Measurements from ENCODE around the gene UBXN10.

UBXN10 gene

DNA sequence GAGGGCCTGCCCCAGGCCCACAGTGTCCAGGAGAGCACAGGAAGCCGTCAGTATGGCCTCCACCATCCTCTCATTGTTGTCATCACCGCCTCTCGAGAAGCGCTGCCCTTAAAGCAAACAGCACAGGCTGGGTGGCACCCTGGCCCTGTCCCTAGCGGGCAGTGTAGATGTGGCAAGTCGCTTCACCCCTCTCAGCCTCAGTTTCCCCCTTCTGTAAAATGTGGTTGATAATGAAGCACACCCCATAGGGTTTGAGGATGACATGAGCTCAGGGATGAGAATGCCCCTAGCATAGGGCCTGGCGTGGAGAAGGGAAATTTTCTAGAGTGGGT, 33.3 kb upstream of the UBXN10 start:
- no peak for DNase-seq

DNA sequence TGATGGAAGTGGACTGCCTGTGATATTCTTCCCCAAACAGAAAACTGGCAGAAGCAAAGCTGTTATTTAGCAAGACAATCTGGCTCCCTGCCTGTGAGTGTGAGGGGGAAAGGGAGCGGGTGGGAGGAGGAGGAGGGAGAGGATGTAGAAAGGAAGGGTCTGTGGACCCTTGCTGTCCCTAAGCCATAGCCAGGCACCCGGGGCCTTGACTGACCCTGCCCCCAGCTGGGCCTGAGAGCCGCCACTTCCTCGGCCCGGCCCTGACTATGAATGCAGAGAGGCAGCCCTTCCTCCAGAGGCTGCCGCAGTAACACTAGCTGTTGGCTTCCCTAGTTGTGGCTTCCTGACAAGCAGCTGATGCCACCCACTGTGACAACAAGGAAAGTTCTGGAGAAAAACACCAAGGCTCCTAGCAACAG, 32.9 kb upstream of the UBXN10 start:
- DNase-seq = no peak

DNA sequence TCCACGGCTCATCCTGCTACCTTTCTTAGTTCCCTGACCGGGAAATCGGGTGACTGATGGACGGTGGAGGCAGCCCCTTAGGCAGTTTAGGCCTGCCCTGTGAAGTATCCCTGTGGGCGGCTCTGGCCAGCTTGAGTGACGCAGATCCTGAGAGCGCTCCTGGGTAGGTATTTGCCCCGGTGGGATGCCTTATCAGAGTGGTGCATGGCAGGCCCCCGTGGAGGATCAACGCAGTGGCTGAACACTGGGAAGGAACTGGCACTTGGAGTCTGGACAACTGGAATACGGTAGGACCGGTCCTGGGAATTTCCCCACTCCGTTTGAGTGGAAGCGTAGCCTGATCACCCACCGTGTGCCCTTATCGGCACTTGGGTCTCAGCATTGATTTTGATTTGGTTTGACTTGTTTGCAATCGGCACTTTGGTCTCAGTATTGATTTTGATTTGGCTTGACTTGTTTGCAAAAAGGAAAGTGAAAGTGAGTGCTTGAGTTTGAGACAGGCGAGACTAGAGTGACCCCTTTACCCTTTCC, 31.5 kb upstream of the UBXN10 start:
- no peak for DNase-seq

DNA sequence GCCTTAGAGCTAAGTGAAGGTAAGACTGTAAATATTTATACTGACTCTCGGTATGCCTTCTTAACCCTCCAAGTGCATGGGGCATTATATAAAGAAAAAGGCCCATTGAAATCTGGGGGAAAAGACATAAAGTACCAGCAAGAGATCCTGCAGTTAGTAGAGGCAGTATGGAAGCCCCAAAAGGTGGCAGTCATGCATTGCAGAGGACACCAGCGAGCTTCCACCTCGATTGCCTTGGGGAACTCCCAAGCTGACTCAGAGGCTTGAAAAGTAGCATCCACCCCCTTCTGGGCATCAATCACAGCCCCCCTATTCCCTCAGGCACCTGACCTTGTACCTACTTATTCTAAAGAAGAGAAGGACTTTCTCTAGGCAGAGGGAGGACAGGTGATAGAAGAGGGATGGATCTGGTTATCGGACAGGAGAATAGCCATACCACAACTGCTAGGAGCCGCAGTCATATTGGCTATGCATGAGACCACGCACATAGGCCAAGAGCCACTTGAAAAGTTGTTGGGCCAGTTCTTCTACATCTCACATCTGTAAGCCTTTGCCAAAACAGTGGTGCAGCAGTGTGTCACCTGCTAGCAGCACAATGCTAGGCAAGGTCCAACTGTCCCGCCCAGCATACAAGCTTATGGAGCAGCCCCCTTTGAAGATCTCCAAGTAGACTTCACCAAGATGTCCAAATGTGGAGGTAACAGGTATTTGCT, 27.4 kb upstream of the UBXN10 start:
- DNase-seq = peak in 1 of 2 donors; percentile 34

DNA sequence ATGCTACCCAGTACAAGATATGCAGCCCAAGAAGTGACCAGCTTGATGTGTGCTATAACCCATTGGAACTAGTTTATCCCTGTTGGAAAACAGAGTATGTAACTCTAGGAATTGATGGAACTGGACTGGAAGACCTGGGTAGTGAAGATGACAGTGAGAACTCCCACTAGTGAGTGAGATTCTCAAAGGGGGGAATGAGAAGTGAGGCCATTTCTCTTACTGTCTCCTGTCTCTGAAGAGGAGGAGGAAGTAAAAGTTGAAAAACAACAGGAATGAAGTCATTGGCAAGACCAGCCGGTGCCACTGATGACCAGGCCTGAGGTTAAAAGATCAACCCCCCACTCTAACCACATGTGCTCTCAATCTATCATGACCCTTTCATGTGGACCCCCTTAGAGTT, 25.9 kb upstream of the UBXN10 start:
- DNase-seq = no peak

DNA sequence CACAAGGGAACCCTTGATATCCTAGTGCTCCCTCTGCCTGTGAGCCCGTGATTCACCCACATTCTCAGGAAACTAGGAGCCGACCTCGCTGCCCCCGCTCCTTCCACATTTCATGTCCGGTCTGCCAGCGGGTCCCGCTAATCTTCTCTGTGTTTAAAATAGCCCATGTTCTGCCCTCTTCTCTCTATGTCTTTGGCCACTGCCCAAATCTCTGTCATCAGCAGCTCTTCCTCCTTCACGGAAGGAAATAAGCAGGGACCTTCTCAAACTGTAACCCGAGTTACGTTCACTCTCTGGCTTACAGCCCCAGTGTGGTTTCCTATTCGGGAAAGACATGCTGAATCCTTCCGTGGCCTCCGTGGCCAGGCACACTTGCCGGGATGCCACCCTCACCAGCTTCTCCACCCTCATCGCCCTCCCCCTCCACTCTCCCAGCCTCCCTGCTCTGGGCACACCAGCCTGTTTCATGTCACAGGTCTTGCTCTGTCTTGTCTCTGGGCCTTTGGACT, 21.1 kb upstream of the UBXN10 start:
- no peak for DNase-seq

DNA sequence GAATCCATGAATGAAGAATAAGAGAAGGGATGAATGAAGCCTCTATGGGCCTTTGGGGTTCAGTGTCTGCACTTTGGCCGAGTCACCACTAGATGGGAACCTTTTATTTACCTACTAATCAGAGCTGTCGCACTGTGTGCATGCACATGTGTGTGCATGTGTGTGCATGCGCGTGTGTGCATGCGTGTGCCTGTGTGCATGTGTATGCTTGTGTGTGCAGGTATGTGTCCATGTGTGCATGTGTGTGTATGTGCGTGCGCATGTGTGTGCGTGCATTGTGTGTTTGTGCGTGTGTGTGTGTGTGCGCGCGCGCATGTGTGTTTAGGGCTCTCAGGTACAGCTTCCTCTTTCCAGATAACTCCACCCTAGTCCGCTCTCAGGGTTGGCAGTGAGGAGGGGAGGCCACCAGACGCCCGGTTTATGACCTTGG, 20.4 kb upstream of the UBXN10 start:
- DNase-seq = no peak

DNA sequence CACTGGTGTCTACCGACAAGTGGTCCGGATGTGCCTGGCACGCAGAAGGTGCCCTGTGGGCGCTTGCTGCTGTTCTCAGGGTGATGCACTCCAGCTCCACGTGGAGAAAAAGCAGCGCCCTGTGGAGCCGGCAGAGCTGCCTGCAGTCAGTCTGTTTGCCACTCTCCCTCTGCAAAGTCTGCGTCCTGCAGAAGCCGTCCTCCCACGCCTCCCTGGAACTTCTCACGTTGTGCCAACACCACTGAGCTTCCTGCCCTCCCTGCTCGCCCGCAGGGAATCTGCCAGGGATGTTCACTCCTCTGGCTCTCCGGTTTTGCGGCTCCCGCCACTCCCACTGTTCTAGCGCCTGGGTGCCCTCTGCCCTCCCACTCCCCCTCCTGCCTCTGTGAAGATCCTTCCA, 19.8 kb upstream of the UBXN10 start:
- no peak for DNase-seq

DNA sequence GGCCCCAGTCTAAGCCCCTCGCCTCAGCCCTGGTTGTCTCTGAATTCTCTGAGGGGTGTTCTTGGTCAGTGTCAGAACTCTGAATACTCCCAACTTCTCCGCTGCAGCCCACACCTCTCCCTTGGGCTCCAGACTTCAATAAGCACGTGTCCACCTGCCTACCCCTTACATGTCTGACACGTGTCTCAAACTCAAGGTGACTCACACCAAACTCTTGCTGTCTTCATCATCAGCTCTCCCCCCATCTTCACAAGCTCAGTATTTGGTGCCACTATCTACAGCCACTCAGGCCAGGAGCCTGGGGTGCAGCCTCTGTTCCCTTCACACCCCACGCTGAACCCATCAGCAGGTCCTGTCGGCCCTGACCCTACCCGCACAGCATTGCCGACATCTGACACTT, 18.8 kb upstream of the UBXN10 start:
- no peak for DNase-seq

DNA sequence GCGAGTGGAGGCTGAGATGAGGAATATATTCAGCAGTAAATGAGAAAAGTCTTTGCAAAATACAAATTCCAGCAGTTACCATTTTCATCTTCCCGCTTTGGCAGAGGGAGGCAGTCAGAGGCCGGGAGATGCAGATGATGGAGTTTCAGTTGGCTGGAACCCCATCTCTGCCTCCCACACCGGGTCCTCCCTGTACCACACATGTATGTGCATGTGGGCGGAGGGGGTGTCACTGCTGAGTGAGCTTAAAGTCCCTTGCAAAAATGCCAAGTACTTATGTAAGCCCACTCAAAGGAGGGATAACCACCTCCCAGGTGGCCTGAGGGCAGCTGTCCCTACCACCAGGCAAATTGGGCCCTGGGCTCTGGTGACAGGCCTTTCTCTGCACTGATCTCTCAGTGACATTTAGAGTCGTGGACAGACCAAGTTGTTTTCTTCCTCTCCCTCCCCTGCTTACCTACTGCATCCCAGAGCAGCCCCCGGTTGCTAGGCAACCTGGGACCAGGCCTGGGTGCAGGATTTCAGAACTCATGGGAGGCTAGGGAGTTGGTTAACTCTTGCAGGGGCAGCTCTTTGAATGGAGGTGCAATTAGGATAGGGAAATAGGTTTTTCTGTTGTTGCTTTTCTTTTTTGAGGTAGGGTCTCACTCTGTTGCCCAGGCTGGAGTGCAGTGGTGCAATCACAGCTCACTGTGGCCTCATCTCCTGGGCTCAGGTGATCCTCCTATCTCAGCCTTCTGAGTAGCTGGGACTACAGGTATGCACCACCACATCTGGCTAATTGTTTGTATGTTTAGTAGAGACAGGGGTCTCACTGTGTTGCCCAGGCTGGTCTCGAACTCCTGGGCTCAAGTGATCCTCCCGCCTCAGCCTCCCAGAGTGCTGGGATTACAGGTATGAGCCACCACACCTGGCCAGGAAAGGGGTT, 17.1 kb upstream of the UBXN10 start:
- DNase-seq = no peak

DNA sequence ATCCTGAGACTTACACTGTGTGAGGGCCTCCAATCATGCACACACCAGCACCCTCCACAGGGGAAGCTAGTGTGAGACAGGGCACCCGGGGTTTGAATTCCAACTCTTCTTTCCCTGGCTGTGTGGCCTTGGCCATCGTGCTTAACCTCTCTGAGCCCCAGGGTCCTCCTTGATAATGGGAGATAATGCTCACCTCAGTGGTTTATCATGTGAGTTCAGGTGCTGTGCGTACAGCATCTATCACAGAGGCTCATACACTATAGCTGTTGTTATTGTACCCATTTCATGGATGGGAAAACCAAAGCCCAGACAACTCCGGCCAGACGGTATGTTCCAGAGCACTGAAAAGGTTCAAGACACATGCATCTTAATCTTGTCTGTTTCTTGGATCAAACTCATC, 16.0 kb upstream of the UBXN10 start:
- DNase-seq = no peak

DNA sequence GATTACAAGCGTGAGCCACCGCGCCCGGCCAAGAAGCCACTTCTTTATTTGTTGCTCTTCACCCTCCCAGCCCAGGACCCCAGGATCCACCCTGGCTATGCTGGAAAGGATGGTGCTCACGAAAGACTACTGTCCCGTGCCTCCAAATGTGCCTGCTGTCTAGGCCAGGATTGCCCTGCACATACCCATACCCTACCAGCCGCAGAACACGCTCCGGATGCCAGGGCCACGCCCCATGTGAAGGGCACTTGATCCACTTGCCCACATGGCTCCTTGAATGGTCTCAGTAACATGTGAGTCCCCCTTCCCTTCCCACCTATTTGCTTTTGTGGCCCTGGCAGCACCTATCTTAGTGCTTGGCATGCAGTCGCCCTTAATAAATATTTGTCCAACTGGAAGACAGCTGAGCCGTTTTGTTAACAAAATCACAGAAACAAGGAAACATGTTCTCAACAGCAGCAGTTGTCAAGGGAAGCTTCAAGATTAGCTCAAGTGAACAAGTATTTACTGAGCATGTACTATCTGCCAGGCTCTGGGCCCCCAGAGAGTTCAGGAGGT, 13.8 kb upstream of the UBXN10 start:
- DNase-seq = no peak

DNA sequence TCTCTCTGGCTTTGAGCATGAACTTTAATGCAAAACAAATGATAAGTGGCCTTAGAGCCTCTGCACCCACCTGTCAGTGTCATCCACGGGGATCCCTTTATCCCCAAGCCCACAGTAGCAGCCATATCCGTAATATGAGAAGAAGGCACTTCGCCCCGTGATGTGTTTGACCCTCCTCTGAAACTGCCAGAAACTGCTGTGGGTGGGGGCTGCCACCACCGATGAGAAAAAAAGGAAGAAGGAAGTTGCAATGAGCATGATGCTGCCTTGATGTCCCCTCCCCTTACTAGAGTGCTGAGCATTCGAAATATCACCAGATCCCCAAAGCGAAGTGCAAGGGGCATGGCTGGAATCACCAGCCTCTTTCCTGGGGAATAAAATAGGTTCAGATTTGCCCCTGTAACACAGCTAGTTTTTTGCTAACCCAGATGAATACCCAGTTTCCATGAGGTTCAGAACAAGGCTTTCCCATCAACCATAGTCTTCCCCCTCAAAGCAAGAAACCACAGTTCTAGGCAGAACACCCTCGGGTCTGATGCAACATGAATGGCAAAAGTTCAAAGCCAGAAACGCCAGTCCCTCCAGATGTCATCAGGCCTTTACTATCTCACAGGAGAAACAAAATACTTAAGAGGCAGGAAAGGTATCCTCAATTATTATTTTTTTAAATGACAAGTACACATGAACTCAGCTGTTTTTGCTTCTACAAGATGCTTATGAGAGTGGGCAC, 10.8 kb upstream of the UBXN10 start:
- no peak for DNase-seq

DNA sequence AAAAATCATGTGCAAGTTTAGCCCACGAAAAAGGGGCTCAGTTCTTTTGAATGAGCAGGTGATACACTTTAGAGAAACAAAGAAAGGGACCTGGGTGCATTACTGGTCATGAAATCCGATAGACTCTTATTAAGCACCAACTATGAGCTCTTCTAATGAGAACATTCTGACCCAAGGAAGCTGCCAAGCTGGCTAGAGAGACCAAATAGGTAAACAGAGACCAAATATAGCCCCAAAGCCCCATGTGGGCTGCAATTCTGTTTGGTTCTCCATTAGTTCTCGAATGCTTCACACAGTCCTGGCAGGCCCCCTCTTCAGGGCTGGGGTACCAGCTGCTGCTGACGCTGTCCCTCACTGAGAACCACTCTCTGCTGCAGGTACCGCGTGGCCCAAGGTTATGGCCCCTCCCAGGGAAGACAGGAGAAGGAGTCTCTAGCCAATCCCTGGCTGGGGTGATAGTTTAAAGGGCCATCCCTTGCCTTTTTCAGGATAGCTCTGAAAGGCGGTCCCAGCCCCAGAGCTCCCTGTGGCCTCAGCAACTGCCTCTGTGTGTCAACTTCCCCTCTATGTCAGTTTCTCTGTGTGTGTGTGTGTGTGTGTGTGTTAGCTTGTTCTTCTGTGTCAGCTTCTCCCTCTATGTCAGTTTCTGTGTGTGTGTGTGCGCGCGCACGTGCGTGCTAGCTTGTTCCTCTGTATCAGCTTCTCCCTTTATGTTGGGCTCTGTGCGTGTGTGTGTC, 7.1 kb upstream of the UBXN10 start:
- DNase-seq = no peak

DNA sequence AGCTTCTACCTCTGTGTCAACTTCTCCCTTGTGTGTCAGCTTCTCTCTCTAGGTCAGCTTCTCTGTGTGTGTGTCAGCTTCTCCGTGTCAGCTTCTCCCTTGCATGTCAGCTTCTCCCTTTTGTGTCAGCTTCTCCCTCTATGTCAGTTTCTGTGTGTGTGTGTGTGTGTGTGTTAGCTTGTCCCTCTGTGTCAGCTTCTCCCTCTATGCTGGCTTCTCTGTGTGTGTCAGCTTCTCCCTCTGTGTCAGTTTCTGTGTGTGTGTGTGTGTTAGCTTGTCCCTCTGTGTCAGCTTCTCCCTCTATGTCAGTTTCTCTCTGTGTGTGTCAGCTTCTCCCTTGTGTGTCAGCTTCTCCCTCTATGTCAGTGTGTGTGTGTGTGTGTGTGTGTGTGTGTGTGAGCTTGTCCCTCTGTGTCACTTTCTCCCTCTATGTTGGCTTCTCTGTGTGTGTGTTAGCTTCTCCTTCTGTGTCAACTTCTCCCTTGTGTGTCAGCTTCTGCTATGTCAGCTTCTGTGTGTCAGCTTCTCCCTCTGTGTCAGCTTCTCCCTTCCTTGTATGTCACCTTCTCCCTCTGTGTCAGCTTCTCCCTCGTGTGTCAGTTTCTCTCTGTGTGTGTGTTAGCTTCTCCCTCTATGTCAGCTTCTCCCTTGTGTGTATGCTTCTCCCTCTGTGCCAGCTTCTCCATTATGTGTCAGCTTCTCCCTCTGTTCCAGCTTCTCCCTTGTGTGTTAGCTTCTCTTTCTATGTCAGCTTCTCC, 6.3 kb upstream of the UBXN10 start:
- DNase-seq = no peak

DNA sequence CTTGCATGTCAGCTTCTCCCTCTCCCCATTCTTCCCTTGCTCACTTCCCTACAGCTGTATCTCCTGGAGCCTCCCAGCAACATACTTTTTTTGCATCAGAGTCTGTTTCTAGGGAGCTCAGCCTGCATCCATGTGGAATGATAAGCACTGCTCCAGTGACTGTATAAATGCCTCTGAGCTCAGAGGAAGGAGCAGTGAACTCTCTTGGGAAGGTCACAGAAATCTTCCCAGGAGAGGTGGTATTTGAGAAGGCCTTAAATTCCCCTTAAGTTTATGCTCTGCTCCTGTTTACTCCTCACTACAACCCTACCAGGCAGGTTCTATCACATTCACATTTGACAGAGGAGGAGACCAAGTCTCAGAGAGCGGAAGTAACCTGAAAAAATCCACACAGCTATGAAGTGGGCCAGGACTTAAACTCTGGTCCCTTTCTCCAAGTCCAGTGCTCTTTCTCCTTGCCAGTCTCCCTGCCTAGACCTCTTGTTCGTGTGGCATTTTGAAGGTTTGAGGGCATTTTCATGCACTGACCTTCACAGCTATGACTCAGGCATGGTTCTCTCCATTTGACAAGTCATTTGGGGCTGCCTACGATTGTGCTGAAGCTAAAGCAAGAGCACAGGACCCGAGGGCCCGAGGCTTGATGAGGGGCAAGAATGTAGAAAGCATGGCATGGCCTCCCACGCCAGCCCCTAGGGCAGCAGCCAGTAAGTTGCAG, 5.6 kb upstream of the UBXN10 start:
- no peak for DNase-seq

DNA sequence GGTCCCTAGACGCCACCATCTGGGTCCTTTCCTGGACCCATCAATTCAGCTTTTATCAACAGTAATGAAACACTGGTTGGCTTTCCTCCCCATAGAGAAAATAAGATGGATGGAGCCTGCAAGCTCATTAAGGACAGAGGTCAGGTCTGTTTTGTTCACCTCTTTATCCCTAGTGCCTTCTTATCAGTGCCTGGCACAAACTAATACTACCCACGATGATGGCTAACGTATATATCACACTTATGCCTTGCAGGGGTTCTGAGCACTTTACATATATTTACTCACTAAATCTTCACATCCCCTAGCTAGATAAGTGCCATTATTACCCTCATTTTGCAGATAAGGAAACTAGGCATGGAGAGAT, 5.1 kb upstream of the UBXN10 start:
- DNase-seq = no peak

DNA sequence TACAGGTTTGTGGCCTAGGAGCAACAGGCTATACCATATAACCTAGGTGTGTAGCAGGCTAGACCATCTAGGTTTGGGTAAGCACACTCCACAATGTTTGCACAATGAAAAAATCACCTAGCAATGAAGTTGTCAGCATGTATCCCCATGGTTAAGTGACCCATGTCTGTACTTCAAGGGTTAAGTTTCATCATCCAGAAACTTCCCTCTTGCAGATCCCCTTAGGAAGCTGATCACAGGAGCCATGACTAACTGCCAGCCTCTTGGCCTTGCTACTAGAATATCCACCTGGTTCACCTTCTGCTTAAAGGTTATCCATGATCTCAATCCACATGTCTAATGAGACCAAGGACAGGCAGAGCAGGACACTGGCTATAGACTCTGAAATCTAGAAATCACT, 3.5 kb upstream of the UBXN10 start:
- no peak for DNase-seq

DNA sequence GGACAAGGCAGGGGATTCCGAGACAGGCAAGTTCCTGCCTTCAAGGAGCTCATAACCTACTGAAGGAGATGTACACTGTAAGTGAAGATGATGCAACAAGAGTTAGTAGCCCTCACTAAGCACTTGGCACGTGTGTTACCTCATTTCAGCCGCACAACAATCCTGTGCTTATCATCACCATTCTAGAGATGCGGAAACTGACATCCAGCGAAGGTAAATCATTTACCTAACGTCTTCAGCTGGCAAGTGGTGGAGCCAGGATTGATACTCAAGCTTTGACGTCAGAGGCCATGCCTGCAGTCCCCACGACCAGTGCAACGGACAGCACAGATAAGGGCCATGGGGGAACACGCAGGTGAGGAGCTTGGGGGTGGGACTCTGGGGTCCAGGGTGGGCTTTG, 2.9 kb upstream of the UBXN10 start:
- no peak for DNase-seq

DNA sequence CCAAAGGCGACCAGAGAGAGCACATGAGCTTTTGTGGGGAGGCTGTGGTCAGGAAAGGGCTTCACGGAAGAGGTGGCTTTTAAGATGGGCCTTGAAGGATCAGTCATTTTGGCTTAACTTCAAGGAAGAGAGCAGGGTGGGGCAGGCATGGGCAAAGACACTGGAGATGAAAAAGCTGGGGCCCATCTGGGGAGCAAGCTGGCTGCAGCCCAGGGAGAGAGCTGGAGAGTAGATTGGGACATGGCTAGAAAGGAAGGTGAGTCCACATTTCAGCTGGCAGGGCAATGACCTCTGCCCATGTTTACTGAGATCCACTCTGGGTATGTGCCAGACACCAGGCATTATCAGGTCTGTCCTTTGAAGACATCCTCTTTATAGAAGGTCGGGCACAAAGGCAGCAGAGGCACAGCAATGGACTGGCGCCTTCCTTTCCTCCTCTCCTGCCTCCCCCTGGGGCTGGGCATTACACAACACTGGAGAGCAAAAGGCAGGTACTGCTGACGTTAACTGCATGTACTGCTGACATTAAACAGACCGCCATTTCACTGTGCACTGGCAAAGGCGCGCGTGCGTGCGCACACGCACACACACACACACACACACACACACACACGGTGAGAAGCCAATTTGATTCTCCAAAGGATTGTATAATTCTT, 2.2 kb upstream of the UBXN10 start:
- no peak for DNase-seq

Data from stimulated activated CD4-positive, alpha-beta T cell treated with anti-CD3 and anti-CD28 coated beads, Interleukin-2, amount 100 ng/mL, for 24 hours (primary cell).